Right hindlimb (tissue), 1 donor: ENCODE results near the gene SST.
"Not testable (repeated sequence)": the region's sequence is repeated elsewhere in the genome, so short reads cannot be mapped to it uniquely, and the experiment has no call there.

Source experiments
- DNase-seq: peaks from one replicate; pipeline ENCODE4 v3.0.0-alpha.2; 2018

SST gene

DNA sequence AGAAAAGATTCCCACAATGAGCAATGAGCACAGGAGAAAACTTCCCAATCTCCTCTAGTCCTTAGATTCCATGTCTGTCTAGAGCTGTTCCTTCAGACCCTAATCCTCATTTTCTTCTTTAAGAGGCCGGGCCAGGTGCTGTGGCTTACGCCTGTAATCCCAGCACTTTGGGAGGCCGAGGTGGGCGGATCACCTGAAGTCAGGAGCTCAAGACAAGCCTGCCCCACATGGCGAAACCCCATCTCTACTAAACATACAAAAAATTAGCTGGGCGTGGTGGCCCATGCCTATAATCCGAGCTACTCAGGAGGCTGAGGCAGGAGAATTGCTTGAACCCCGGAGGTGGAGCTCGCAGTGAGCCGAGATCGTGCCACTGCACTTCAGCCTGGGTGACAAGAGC, 11.6 kb upstream of the SST start:
- not testable (repeated sequence) for DNase-seq

DNA sequence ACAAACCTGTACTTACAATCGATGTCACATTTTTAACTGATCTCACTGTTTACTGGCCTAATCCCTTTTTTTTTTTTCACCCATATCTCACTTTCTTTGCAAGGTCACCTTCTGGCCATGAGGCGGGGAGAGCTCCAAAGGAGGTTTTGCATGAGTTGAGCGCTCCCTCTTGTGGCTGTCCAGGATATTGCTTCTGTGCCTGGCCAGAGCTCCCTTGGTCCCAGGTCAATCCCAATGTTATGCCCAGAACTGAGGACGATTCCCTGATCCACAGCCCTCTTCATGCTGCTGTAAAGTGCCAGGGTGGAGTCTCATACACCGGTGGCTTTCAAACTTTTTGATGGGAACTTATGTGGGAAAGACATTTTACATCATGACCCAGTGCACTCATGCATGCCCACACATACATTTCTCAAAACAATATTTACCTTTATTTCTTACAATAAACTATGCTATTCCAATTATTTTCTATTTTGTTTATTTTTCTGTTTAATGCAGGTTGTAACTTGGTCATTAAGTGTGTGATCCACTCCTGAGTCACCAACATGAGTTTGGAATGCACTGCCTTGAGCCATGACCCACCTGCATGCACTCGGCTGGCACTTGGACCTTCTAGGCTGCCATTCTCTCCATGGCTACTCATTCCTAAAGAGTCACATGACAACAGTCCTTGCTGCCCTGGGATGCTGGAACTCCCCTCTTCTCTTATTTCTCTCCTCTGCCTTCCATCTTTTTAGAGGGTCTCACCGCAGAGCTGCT, 9.6 kb upstream of the SST start:
- DNase-seq: peak; percentile 72

DNA sequence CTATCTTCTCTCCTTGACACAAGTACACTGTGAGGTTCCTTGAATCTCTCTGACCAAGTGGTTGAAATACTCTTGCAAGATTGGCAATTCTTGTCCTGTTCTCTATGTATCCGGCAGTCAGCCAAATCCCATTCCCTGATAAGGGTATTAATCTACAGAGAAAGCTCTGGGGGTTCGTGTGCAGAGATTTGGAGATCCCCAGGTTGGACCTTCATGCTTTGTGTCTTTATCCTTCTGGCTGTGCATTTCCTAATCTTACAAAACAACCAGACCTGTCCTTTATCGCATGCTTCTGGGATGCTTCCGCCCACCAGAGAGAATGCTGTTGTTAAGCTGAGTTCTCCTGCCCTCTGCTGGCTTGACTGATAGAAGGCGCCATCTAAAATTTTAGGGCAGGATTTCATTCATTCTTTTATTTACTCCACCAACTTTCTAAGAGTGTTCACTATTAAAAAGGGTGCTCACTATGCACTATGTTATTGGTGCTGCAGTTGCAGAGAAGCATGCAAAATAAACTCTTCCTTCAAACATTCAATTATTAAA, 8.6 kb upstream of the SST start:
- peak; percentile 50 for DNase-seq

DNA sequence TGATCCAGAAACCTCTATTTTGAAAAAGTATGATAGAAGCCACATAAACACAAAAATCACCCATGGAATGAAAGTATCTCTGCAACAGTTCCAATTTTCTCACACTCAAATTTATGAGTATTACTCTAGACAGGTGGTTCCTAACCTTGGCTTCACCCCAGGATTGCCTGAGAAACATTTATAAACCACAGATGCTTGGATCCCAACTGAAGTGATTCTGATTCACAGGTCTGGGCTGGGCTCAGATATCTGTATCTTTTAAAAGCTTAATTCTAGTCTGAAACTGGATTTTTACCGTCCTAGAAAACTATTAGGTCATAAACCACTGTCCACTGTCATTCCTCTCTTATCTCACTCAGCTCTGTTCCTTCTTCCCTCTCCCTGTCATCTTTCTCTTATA, 7.4 kb upstream of the SST start:
- DNase-seq: no peak

DNA sequence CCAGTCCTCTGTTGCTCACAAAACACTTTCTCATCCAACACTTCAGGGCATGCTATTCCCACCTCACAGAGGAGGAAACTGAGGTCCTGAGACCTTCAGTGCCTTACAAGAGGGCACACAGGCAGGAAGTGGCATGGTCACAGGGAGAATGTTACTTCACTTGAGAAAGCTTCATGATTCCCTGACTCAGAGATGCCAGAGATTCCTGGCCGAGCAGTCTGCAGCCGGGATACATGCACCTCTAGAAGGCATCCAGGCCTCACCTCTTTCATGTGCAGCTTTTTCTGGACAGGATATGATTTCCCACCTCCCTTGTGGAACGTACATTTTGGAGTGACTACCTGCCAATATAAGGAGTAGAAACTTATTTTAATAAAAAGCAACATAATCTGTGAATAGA, 2.8 kb upstream of the SST start:
- no peak for DNase-seq

DNA sequence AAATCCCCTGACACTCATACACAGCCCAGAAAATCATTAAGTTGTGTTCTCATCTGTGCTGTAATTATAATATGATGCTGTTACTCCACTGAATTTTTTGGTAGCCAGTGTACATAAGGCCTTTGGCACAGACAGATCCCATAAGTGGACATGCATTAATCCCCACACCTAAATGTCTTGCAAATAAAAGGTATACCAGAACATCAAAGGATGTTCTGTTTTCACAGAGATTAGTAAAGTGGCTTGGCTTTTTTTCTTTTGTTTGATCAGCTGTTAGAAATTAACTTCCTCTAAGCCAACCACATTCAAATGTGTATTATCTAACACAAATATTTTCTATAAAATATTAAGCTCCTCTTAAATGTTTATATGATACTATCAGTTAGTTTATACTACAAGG, 2.7 kb downstream of the SST start:
- DNase-seq: no peak

DNA sequence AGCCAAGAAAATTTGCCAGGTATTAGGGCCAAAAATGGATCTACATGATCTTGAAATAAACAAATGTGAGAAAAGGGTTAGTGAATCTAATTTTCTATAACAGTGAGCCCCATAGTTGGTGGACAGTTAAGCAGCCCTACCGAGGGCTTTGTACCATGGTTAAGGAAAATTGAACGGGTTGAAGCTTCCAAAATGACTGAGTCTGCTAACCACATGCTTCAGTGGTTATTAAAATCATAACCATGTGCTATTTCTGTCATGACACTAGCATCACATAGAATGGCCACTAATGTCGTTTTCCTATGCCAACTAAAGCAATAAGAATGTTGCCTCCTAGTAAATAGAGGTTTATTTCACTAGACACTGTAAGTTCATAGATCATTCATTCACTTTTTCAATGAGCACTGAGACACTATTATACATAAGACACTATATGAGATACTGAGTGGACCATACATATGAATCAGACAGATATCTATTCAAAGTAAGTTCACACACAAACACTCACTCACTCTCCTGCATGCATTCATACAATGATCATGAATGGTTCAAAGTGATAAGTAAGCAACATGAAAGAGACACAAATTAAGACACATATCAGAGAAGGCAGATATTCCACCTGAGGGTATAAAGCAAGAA, 4.3 kb downstream of the SST start:
- DNase-seq: no peak

DNA sequence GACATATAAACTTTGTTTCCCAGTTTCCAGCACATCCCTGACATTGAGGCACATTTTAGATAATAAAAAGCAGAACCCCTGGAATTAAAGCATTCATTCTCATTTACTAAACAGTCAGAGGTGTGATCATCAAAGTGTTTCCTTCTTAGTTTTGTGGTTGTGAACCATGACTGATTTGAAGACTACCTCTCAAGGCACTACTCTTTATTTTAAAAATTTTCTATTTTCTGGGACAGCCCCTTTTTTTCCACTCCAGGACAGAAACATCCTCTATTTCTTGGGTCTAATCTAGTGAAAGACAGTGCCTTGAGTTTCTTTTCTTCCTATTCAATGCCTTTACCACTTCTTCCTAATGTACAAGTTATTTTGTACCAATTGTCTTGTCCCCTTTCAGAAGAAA, 5.2 kb downstream of the SST start:
- DNase-seq: no peak

DNA sequence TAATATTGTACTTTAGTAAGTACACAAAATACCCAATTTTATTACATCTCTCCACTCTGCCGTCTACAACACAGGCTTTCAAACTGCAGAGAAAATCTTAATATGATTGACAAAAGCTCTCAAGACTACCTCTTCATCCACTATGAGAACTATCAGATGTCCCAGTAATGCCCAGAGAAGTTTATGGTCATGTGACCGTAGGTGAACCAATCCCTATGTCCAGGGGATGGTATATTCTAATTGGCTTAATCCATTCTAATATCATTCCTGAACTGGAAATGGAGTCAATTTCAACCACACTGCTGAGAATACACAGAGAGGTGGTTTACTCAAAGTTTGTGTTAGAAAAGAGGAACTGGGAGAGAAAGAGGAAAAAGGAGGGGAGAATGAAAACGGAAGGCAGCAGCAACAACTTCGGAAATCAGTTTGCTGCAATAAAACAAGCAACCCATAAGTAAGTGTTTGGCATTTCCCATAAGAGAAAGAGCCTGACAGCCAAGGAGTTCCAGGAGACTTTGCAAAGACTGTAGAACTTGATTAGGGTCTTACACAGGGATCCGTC, 7.3 kb downstream of the SST start:
- no peak for DNase-seq

DNA sequence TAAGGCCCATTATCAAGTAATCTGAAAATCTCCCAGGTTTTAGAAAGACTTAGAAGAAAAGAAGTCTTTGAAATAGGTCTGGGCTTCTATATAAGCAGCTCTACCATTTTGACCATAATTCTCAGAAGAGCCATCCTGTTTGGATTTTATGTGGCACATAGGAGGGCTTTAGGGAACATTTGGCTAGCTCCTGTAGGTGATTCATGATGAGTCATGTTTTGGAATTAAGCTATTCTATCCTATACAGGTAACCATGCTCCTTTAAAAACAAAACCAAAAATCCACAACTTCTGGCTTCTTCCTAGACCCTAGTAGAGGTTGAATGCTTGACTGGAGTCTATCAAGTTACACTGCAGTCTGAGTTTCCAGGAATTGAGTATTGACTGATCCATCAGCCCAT, 8.9 kb downstream of the SST start:
- DNase-seq: no peak

DNA sequence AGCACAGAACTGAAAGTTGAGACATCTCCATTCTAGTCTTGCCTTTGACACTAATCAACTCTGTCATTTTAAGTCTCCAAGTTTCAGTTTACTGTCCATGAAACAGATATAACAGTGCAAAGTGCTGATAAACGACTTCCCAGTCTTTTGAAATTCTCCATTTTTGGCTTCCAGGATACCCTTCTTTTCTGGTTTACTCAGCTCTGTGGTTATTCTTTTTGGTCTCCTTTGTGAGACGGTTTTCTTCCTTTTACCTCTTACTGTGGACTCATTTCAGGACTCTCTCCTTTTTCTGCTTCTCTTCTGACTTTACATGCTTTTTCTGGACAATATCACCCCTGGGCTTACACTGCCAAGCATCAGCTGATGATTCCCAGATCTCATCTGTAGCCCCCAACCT, 18.9 kb downstream of the SST start:
- DNase-seq: no peak

DNA sequence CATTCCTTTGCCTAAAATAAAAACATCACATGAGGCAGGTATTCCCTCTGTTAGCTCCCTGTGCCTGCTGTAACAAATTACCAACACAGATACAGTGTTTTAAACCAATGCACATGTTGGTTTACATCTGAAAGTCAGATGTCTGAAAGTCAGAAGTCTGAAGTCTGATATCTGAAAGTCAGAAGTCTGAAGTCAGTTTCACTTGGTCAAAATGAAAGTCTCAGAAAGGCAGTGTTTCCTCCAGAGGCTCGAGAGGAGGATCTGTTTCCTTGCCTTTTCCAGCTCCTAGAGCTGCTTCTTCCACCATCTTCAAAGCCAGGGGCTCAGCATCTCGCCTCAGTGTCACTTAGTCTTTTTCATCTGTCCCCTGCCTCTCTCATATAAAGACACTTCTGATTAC, 22.0 kb downstream of the SST start:
- no peak for DNase-seq

DNA sequence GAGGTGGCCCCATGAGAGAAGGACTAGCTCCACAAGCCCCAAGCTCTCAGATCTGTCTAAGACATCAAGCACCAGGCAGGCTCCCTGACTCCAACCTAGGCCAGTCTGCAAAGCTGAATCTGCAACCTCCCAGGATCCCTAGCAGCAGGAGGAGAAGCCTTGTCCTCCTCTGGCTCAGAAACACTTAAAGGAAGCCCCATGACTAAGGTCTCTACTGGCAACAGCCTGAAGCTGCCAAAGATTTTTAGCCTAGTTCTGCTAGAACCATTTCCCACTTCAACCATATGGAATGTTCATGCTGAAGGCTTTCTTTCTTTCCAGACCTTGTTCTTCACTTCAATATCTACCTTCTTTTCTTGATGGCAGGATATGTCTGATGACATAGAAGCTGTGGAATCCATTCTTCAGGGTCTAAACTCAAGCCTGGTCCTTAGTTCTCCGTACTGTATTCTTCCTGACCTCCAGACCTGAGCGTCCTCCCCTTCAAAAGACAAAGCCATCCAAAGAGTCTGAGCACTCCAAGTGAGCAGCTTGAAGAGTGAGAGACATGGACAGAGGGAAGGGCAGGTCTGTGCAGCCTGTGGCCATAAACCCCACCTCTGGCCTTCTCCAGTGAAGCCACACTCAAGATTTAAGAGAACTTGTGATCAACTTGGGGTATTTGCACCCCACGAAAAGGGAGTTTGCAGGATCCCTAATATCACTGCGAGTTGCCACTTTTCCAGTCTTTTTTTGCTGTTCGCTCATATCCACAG, 23.1 kb downstream of the SST start:
- no peak for DNase-seq

DNA sequence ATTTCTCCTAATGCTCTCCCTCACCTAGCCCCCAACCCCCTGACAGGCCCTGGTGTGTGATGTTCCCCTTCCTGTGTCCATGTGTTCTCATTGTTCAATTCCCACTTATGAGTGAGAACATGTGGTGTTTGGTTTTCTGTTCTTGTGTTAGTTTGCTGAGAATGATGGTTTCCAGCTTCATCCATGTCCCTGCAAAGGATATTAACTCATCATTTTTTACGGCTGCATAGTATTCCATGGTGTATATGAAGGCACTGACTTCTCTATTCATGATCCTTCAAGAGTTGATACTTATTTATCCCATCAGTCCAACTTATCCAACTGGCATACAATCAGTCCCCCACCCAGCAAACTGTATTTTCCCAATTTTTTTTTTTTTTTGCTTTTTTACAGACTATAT, 24.8 kb downstream of the SST start:
- not testable (repeated sequence) for DNase-seq

DNA sequence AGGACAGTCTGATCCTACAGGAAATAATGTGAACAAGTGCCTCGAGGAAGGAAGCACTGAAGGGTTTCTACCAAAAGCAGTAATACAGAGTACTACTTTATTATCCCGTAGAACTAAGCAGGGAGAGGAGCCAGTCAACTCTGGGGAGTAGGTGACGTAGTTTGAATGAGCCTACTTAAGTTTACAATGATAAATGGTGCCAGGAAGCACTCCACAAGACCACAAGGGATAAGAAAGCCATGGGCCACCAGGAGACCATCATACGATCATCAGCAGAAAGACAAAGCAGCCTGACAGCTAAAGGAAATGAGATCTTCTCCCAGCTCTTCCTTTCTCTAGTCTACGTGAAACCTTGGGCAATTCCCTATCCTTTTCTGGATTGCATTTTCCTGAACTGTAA, 27.3 kb downstream of the SST start:
- no peak for DNase-seq

DNA sequence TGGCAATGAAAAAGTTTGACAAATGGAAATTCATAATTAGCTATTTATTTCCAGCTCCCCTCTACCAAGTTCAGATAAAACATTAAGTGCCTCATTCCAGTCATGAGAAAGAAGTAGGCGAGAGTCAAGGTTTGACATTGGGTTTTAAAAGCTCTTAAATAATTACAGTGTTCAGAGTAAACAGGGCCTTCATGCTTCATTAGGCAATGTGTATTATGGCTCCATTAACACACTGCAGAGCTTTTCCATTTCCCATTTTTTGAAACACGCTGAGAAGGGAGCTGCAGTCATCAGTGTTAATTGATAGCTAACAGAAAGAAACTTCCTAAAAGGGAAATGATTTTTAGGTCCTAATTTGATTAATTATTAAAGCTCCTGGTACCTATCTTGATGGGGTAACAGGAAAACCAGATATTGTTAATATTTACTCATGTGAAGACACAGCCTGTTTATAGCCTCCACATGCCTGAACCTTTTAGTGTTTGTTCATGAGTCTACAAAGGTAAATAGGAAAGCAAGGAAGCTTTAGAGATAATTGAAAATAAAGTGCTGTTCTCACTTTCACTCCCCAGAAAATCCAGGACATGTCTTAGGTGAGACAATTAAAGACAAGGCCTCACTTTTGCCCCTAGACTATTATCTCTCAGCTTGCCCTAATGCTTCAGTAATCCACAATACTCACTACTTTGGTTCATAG, 28.7 kb downstream of the SST start:
- no peak for DNase-seq

DNA sequence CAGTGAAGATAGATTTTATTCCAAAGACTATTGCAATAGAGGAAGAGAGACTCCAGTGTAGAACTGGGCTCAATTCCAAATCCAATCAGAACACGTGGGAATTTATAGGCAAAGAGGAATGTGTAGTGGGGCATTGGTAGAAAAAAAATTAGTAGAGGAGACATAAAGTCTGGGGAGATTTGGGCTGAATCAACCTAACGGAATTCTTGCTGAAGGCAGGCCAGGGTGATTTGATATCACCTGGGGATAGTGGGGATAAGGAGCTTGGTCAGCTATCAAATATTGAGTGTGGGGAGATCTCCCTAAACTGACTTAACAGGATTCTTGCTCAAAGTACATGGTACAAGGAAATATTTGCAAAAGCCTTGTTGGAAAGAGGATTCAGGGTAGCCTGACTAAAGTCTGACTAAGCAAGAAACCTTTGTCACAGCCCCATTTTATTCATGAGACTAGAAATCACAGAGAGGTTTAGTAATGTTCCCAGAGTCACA, 29.6 kb downstream of the SST start:
- no peak for DNase-seq

DNA sequence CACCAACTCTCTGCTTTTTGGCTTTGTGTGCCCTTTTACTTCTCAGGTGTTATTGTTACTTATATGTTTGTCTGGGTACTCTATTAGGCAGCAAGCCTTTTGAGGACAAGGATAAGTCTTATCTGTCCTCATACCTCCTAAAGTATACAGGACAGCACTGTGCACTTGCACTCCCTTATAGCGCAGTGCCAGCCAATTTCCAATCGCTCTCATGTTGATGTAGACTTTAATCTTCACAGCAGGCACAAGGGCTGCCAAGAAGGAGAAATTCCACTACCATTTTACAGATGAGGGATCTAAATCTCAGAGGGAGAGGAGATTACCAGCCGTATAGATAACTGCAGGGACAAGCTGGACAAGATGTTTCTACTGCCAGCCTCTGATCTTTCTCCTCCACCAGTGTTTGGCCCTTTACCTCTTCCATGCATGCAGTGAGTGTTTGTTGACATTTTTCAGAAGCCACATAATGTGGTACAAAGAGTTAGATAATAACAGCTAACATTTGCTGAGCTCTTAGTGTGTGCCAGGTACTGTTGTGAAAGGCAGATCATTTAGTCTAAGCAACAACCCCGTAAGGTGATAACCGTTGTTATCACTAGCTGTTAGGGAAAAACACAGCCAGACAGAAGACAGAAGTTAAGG, 30.1 kb downstream of the SST start:
- DNase-seq: no peak

DNA sequence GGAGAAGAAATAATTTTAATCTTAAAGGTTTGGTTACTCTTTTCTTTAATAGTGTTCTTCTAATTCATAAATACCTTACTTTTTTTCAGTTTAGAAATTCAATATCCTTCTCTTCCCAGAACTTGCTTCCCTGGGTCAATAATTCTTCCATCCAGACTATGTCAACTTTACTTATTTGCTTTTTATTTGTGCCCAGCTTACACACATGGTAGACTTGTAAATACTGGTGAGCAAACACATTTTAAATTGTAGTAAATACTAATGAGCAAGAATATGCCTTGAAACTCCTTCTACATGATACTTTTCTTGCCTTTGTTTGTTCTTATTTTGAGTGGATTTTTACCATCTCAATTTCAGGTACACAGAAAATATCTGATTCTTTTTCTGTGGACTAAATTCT, 33.7 kb downstream of the SST start:
- DNase-seq: no peak

DNA sequence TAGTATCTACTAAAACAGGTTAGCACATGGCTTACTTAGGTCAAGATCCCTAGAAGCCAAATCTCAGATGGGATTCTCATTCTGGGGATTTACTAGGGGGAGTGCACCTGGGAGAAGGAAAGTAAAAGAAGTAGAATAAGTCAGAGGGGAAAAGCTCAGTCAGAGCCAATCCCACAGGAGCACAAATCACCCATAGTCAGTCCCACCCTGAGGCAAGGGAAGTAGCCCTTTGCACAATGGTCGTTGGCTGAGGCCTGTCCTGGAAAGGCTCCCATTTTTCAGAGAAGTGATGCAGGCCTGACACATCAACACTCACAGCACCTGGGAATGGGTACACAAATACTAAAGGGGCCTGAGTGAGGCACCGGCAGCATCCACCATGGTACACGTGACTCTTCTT, 39.8 kb downstream of the SST start:
- DNase-seq: no peak

DNA sequence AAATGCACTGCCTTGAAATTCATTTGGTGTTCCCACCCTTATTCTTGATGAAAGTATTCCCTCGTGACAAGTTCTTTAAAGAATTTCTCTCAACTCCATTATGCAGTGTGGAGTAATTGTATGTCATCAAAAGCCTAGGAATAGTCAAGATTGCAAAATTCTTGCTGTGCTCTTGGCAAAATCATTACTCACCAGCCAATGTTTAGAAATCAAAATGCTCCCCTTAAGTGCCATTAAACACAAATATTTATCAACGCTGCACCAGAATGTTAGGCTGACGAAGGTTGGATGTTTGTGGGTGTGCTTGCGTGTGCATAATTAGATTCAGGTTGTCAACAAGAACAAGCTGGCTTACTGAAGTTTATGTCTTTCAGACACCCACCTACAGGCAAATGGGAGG, 40.5 kb downstream of the SST start:
- DNase-seq: no peak

DNA sequence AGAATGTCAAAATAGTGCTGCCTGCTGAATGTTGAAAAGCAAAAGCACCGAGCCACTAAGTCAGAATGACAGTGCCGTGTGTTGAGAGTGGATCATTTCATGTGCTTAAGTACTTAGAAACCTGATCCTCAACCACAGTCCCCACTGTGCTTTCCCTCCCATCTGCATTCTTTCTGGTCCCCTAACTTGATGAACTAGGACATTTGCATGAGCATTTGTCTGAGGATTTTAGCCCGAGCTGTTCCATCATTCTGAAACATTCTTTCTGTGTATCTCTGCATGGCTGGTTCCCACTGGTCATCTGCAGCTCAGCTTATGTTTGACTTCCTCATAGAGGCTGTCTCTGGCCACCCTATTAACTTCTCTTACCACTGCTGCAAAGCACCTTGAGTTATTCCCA, 42.0 kb downstream of the SST start:
- DNase-seq: peak; percentile 17
